ENCODE measurements around the gene GRIN2C. TPM values are rescaled to one million over a fixed set of nuclear protein-coding genes. Genes with fewer than 3 reads are reported as not detected.
A peak's percentile ranks its signal among the peaks of the same experiment; 100 is the strongest.

The GRIN2C gene
- total and polyA plus RNA-seq, 2 donors from 2014 or later, result 0.15 to 0.31 TPM

DNA sequence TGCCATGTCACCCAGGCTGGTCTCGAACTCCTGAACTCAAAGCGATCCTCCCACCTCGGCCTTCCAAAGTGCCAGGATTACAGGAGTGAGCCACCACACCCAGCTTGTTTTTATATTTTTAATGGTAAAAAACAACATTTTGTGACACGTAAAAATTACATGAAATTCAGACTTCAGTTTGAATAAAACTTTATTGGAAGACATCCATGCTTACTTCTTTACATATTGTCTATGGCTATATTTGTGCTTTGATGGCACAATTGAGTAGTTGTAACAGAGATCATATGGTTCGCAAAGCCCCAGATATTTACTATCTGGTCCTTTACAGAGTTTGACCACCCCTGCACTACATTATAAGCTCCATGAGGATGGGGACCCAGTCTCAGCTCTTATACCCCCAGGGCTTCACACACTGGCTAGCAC is 14.9 kb upstream of the GRIN2C start:
- H3K27me3 ChIP-seq (ENCODE audit: control insufficient read depth, insufficient read depth, low read length), result no peaks in the 10 kb centered on the region
- H3K36me3 ChIP-seq (ENCODE audit: control insufficient read depth in 2 of 3, insufficient read depth in 3 of 3, low read length in 3 of 3), result no peaks in the 10 kb centered on the region
- no peak overlapping the region for H3K4me3 ChIP-seq (ENCODE audit: low read length in 3 of 3)
- H3K9ac ChIP-seq (ENCODE audit: low read length in 3 of 3), result no peak overlapping the region
- H3K9me3 ChIP-seq (ENCODE audit: control insufficient read depth in 2 of 3, insufficient read depth in 1 of 3, low read length in 3 of 3), result no peaks in the 10 kb centered on the region
- FAIRE-seq, result no peak
- H3K4me1 ChIP-seq (ENCODE audit: control insufficient read depth in 2 of 3, insufficient read depth in 2 of 3, low read depth in 1 of 3, low read length in 3 of 3), result peaks cover 0 to 12% (median 4%) of the 10 kb centered on the region in 3 donors
- DNase-seq, result no peak
- TF ChIP-seq, protein P1, sequence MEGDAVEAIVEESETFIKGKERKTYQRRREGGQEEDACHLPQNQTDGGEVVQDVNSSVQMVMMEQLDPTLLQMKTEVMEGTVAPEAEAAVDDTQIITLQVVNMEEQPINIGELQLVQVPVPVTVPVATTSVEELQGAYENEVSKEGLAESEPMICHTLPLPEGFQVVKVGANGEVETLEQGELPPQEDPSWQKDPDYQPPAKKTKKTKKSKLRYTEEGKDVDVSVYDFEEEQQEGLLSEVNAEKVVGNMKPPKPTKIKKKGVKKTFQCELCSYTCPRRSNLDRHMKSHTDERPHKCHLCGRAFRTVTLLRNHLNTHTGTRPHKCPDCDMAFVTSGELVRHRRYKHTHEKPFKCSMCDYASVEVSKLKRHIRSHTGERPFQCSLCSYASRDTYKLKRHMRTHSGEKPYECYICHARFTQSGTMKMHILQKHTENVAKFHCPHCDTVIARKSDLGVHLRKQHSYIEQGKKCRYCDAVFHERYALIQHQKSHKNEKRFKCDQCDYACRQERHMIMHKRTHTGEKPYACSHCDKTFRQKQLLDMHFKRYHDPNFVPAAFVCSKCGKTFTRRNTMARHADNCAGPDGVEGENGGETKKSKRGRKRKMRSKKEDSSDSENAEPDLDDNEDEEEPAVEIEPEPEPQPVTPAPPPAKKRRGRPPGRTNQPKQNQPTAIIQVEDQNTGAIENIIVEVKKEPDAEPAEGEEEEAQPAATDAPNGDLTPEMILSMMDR (IDR thresholded peaks at IDR 0.05; ENCODE audit: borderline replicate concordance, extremely low read depth, insufficient read depth), result no peak
- intact Hi-C loops (cut with DNase I), result no loop called here
- H3K27ac ChIP-seq (ENCODE audit: low read depth in 2 of 2, low read length in 2 of 2), result no peak overlapping the region

DNA sequence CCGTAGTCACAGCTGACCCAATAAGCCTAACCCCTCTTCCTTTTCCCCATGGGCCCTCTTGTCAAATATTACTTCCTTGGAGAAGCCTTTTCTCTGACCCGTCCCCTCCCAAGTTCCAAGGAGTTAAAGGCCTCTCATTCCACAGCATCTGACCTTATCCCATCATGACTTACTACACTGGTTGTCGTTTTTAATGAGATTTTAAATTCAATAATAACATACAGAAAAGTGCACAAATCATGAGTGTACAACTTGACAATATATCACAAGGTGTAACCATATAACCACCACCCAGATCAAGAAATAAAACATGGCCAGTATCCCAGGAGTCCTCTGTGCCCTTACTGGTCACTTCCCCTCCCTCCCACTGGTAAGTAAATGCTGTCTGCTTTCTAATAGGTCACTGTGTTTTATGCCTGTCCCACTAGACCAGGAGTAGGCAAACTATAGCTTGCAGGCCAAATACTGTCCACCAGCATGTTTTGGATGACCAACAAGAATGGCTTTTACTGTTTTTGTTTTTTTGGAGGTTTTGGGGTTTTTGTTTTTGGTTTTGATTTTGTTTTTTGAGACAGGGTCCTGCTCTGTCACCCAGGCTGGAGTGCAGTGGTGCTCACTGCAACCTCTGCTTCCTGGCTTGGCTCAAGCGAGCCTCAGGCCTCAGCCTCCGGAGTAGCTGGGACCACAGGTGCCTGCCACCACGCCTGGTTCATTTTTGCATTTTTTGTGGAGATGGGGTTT is 14.4 kb upstream of the GRIN2C start:
- FAIRE-seq (no peak), DNase-seq (peak in 2 of 5 donors; percentile 36 to 62)
- Histone ChIP-seq H3K4me3 (ENCODE audit: low read length in 3 of 3) (peak overlapping the region; percentile 76 to 96 (median 79)), H3K27me3 (ENCODE audit: control insufficient read depth, insufficient read depth, low read length) (no peaks in the 10 kb centered on the region), H3K4me1 (ENCODE audit: control insufficient read depth in 2 of 3, insufficient read depth in 2 of 3, low read depth in 1 of 3, low read length in 3 of 3) (peaks cover 0 to 12% (median 4%) of the 10 kb centered on the region in 3 donors), H3K9me3 (ENCODE audit: control insufficient read depth in 2 of 3, insufficient read depth in 1 of 3, low read length in 3 of 3) (no peaks in the 10 kb centered on the region), H3K27ac (ENCODE audit: low read depth in 2 of 2, low read length in 2 of 2) (peak overlapping the region in 1 of 2 donors; percentile 94), H3K36me3 (ENCODE audit: control insufficient read depth in 2 of 3, insufficient read depth in 3 of 3, low read length in 3 of 3) (no peaks in the 10 kb centered on the region), H3K9ac (ENCODE audit: low read length in 3 of 3) (peak overlapping the region in 1 of 3 donors; percentile 47)
- TF ChIP-seq, protein P1 (IDR thresholded peaks at IDR 0.05; ENCODE audit: borderline replicate concordance, extremely low read depth, insufficient read depth), result no peak
- intact Hi-C loops (cut with DNase I), result no loop called here

GRCh38 chr17:74873037-74873873 is 13.6 kb upstream of the GRIN2C start:
- FAIRE-seq, result peak; percentile 96
- Histone ChIP-seq H3K27me3 (ENCODE audit: control insufficient read depth, insufficient read depth, low read length) (no peaks in the 10 kb centered on the region), H3K27ac (ENCODE audit: low read depth in 2 of 2, low read length in 2 of 2) (peak overlapping the region; percentile 43 to 94), H3K4me3 (ENCODE audit: low read length in 3 of 3) (peak overlapping the region; percentile 76 to 96 (median 79)), H3K36me3 (ENCODE audit: control insufficient read depth in 2 of 3, insufficient read depth in 3 of 3, low read length in 3 of 3) (no peaks in the 10 kb centered on the region), H3K9me3 (ENCODE audit: control insufficient read depth in 2 of 3, insufficient read depth in 1 of 3, low read length in 3 of 3) (no peaks in the 10 kb centered on the region), H3K9ac (ENCODE audit: low read length in 3 of 3) (peak overlapping the region; percentile 47 to 86 (median 52)), H3K4me1 (ENCODE audit: control insufficient read depth in 2 of 3, insufficient read depth in 2 of 3, low read depth in 1 of 3, low read length in 3 of 3) (peaks cover 0 to 12% (median 4%) of the 10 kb centered on the region in 3 donors)
- DNase-seq, result peak; percentile 100
- TF ChIP-seq, protein P1 (IDR thresholded peaks at IDR 0.05; ENCODE audit: borderline replicate concordance, extremely low read depth, insufficient read depth), result peak; percentile 16
- intact Hi-C loops (cut with DNase I), result no loop called here
